Glutamatergic neuron (in vitro differentiated cells): ENCODE measurements around the gene MACC1. TPM values are rescaled to one million over a fixed set of nuclear protein-coding genes. Genes with fewer than 3 reads are reported as not detected.
"Not testable (repeated sequence)": the region's sequence is repeated elsewhere in the genome, so short reads cannot be mapped to it uniquely, and the experiment has no call there.

Source experiments
- DNase-seq: peaks from one replicate; pipeline ENCODE4 v3.0.0; 2022
- H3K27ac Mint-ChIP-seq: one replicate; pipeline ENCODE4 v1.8.0; 2020; ENCODE audit warnings: mild to moderate bottlenecking, mixed read lengths, inconsistent platforms; ENCODE audit not compliant: unreplicated experiment
- H3K27me3 Mint-ChIP-seq: one replicate; pipeline ENCODE4 v1.8.0; 2020; ENCODE audit warnings: mild to moderate bottlenecking, moderate library complexity, mixed read lengths, inconsistent platforms; ENCODE audit not compliant: unreplicated experiment
- H3K36me3 Mint-ChIP-seq: one replicate; pipeline ENCODE4 v1.8.0; 2020; ENCODE audit warnings: mild to moderate bottlenecking, mixed read lengths, inconsistent platforms; ENCODE audit not compliant: unreplicated experiment
- H3K4me1 Mint-ChIP-seq: one replicate; pipeline ENCODE4 v1.8.0; 2020; ENCODE audit warnings: mild to moderate bottlenecking, low read depth, mixed read lengths, inconsistent platforms; ENCODE audit not compliant: unreplicated experiment
- H3K4me3 Mint-ChIP-seq: one replicate; pipeline ENCODE4 v1.8.0; 2020; ENCODE audit warnings: mild to moderate bottlenecking, mixed read lengths, inconsistent platforms; ENCODE audit not compliant: unreplicated experiment
- H3K9me3 Mint-ChIP-seq: one replicate; pipeline ENCODE4 v1.8.0; 2020; ENCODE audit warnings: mild to moderate bottlenecking, moderate library complexity, mixed read lengths, inconsistent platforms; ENCODE audit not compliant: unreplicated experiment
- total RNA-seq: library from RNA; stranded (reverse); fragmentation: NEBNext Ultra II Directional; extraction: Animal tissue kit (Norgen Biotek cat#: 25700); gene quantifications from one replicate; pipeline ENCODE4 v1.2.1, GENCODE V29; 2021; ENCODE audit not compliant: unreplicated experiment
- TF ChIP-seq, protein P1 (sequence below): fragments of 200-600 bp; sonication (generic); IDR thresholded peaks from one replicate; pipeline ENCODE4 v1.5.0; 2021; ENCODE audit not compliant: partially characterized antibody, unreplicated experiment

The MACC1 gene
- total RNA-seq, 1 donor from 2014 or later = 0.29 TPM

DNA sequence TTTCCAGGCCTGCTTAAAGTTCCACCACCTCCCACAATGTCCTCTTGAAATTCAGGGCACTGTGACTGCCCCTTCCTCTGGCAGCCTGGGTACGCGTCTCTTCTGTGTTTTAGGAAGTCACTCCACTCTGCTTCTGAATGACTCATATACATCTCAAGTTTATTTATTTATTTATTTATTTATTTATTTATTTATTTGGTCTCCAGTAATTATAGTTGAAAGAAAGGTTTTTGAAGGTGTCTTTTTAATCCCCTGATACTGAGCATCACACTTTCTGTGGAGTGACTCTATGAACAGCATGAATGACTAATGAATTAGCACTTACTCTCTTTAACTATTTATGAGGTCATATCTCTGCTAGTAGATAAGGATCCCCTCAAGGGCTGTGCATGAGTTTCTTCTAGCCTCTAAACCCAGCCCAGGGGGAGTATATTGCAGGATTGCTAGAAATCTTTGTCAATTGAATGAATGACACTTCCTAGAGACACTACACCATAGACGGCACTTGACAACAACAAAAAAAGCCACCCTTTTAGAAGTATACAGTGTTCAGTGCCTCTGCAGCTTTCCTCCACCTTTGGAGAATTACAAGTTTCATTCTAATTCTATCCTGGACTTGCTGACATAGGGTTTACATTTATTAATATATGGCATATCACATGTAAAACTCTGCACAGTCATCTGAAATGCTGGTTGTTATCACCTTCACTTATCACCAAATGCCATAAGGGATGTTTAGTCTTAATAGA is 2.1 kb downstream of the MACC1 start:
- H3K27me3 Mint-ChIP-seq = peaks cover 2% of the 10 kb centered on the region
- H3K27ac Mint-ChIP-seq = no peak overlapping the region
- TF ChIP-seq, protein P1, sequence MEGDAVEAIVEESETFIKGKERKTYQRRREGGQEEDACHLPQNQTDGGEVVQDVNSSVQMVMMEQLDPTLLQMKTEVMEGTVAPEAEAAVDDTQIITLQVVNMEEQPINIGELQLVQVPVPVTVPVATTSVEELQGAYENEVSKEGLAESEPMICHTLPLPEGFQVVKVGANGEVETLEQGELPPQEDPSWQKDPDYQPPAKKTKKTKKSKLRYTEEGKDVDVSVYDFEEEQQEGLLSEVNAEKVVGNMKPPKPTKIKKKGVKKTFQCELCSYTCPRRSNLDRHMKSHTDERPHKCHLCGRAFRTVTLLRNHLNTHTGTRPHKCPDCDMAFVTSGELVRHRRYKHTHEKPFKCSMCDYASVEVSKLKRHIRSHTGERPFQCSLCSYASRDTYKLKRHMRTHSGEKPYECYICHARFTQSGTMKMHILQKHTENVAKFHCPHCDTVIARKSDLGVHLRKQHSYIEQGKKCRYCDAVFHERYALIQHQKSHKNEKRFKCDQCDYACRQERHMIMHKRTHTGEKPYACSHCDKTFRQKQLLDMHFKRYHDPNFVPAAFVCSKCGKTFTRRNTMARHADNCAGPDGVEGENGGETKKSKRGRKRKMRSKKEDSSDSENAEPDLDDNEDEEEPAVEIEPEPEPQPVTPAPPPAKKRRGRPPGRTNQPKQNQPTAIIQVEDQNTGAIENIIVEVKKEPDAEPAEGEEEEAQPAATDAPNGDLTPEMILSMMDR = no peak
- H3K4me3 Mint-ChIP-seq = no peak overlapping the region
- no peaks in the 10 kb centered on the region for H3K4me1 Mint-ChIP-seq
- no peak for DNase-seq
- no peaks in the 10 kb centered on the region for H3K9me3 Mint-ChIP-seq
- H3K36me3 Mint-ChIP-seq = no peaks in the 10 kb centered on the region

DNA sequence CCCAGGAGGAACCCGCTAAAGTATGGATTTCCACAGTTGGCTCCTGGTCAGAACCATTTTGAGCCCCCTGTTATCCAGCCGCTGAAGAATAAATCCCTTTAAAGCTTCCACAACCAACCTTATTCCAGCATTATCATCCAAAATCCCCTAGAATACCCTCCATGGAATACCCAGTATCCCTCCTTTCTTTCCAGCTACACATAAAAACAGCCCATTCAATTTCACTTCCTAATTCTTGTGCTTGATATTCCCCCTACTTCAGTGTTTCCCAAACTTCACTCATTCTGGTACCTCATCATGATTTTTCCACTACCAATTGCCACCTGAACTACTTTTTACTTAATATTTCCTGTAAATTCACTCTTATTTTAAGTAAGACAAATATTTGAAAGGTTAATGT is 3.1 kb downstream of the MACC1 start:
- Mint-ChIP-seq H3K9me3 (no peaks in the 10 kb centered on the region), H3K4me1 (no peaks in the 10 kb centered on the region), H3K36me3 (no peaks in the 10 kb centered on the region), H3K27ac (no peak overlapping the region), H3K4me3 (no peak overlapping the region), H3K27me3 (peaks cover 2% of the 10 kb centered on the region)
- DNase-seq = no peak
- TF ChIP-seq, protein P1 = no peak

DNA sequence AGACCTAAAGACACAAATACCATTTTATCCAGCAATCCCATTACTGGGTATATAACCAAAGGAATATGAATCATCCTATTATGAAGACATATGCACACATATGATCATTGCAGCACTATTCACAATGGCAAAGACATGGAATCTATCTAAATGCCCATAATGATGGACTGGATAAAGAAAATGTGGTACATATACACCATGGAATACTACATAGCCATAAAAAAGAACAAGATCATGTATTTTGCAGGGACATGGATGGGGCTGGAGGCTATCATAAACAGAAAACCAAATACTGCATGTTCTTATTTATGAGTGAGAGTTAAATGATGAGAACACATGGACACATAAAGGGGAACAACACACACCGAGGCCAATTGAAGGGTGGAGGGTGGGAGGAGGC is 3.8 kb downstream of the MACC1 start:
- Mint-ChIP-seq H3K27me3 (peaks cover 2% of the 10 kb centered on the region), H3K4me1 (no peaks in the 10 kb centered on the region)
- TF ChIP-seq, protein P1 = no peak

DNA sequence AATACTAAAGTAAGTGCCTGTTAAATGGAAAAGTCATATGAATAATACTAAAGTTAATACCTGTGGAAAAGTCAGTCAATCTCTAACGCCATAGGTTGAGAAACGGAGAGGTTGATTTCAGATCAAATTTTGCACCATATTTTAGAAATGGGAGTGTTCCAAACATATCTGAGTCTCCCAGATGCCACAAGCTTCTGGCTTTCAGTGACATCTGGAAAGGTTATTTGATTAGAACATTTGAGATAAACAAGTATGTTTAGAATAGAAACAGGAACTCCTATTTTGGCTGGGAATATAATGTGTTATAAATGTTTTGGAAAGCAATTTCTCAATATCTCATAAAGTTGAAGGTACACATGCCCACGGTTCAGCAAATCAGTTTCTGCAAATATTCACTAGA is 5.8 kb downstream of the MACC1 start:
- Mint-ChIP-seq H3K4me3 (no peak overlapping the region), H3K9me3 (peaks cover 3% of the 10 kb centered on the region), H3K4me1 (no peaks in the 10 kb centered on the region), H3K27me3 (peaks cover 2% of the 10 kb centered on the region), H3K27ac (no peak overlapping the region), H3K36me3 (peaks cover 8% of the 10 kb centered on the region)
- DNase-seq = no peak
- TF ChIP-seq, protein P1 = no peak

More for the DNA sequence above, 3.8 kb downstream of the MACC1 start:
- H3K9me3 Mint-ChIP-seq = peaks cover 2% of the 10 kb centered on the region
- no peak for DNase-seq
- H3K36me3 Mint-ChIP-seq = peaks cover 2% of the 10 kb centered on the region
- H3K27ac Mint-ChIP-seq = no peak overlapping the region
- H3K4me3 Mint-ChIP-seq = no peak overlapping the region

DNA sequence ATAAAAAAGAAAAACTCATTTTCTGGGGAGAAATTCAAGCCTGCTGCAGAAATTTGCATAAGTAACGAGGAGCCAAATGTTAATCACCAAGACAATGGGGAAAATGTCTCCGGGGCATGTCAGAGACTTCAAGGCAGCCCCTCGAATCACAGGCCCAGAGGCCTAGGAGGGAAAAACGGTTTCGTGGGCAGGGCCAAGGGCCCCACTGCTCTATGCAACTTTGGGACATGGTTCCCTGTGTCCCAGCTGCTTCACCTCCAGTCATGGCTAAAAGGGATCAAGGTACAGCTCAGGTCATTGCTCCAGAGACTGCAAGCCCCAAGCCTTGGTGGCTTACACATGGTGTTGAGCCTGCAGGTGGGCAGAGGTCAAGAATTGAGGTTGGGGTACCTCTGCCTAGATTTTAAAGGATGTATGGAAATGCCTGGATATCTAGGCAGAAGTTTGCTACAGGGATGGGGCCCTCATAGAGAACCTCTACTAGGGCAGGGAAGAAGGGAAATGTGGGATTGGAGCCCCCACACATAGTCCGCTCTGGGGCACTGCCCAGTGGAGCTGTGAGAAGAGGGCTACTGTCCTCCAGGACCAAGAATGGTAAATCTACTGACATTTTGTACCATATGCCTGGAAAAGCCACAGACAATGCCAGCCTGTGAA is 8.4 kb downstream of the MACC1 start:
- Mint-ChIP-seq H3K9me3 (peaks cover 5% of the 10 kb centered on the region), H3K27me3 (peaks cover 2% of the 10 kb centered on the region), H3K36me3 (peaks cover 8% of the 10 kb centered on the region), H3K27ac (no peak overlapping the region), H3K4me3 (no peak overlapping the region), H3K4me1 (no peaks in the 10 kb centered on the region)
- no peak for DNase-seq
- TF ChIP-seq, protein P1 = no peak

DNA sequence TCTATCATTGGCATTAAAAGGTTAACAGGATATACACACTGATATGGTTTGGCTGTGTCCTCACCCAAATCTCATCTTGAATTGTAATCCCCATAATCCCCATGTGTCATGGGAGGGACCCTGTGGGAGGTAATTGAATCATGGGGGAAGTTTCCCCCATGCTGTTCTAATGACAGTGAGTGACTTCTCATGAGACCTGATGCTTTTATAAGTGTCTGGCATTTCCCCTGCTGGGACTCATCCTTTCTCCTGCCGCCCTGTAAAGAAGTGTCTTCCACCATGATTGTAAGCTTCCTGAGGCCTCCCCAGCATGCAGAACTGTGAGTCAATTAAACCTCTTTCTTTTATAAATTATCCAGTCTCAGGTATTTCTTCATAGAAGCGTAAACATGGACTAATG is 9.4 kb downstream of the MACC1 start:
- not testable (repeated sequence) for H3K27ac Mint-ChIP-seq, H3K4me1 Mint-ChIP-seq, DNase-seq, H3K36me3 Mint-ChIP-seq, H3K9me3 Mint-ChIP-seq, H3K27me3 Mint-ChIP-seq, H3K4me3 Mint-ChIP-seq
